OCI-LY3 (cell line): Measurements from ENCODE around the gene PIGW.

Source experiments
- H2AFZ ChIP-seq: fragments of 200-600, 300-600 bp; shearing (Covaris generic); 2 replicates; pipeline ENCODE4 v1.6.0; 2014; ENCODE audit warnings: antibody characterized with exemption, low read depth, low read length
- H3K27ac ChIP-seq: fragments of 200-600, 300-600 bp; sonication (generic); 2 replicates; pipeline ENCODE4 v1.5.1; 2014; ENCODE audit warnings: mild to moderate bottlenecking, low read length, moderate library complexity, mixed read lengths
- H3K27me3 ChIP-seq: fragments of 200-600, 300-600 bp; sonication (generic); 2 replicates; pipeline ENCODE4 v1.6.1; 2014; ENCODE audit warnings: low read depth, low read length, mixed read lengths
- H3K36me3 ChIP-seq: fragments of 200-600, 300-600 bp; sonication (generic); replicated peaks from 2 replicates; pipeline ENCODE3; 2014; ENCODE audit warnings: low read depth, low read length, mixed read lengths
- H3K4me1 ChIP-seq: fragments of 300-600, 200-600 bp; sonication (generic); 2 replicates; pipeline ENCODE4 v1.6.1; 2014; ENCODE audit warnings: low read length, mixed read lengths
- H3K4me2 ChIP-seq: fragments of 200-600, 300-600 bp; sonication (generic); 2 replicates; pipeline ENCODE4 v1.6.1; 2014; ENCODE audit warnings: low read length, mixed read lengths
- H3K4me3 ChIP-seq: fragments of 300-600, 200-600 bp; sonication (generic); 2 replicates; pipeline ENCODE4 v1.5.1; 2014; ENCODE audit warnings: antibody characterized with exemption, mild to moderate bottlenecking, low read length, moderate library complexity
- H3K79me2 ChIP-seq: fragments of 300-600, 200-600 bp; shearing (Covaris generic); 2 replicates; pipeline ENCODE4 v1.6.1; 2014; ENCODE audit warnings: mild to moderate bottlenecking, low read length, mixed read lengths
- H3K9ac ChIP-seq: fragments of 300-600, 200-600 bp; shearing (Covaris generic); 2 replicates; pipeline ENCODE4 v1.6.0; 2014; ENCODE audit warnings: mild to moderate bottlenecking, low read length, moderate library complexity
- H3K9me3 ChIP-seq: fragments of 200-600, 300-600 bp; shearing (Covaris generic); 2 replicates; pipeline ENCODE4 v1.6.1; 2014; ENCODE audit warnings: low read length, mixed read lengths; ENCODE audit not compliant: insufficient read depth
- H4K20me1 ChIP-seq: fragments of 200-600, 300-600 bp; sonication (generic); 2 replicates; pipeline ENCODE4 v1.6.1; 2016; ENCODE audit warnings: low read length, mixed read lengths; ENCODE audit not compliant: insufficient read depth
- CTCF ChIP-seq: fragments of 200-600, 300-600 bp; sonication (generic); IDR thresholded peaks from 2 replicates; pipeline ENCODE4 v1.5.1; 2014; ENCODE audit warnings: antibody characterized with exemption, low read length, low read depth
- EZH2phosphoT487 ChIP-seq: fragments of 200-600 bp; shearing (Covaris generic); IDR thresholded peaks from 2 replicates; pipeline ENCODE4 v1.6.1; 2018; ENCODE audit warnings: antibody characterized with exemption, mixed run types, low read depth

PIGW gene

DNA sequence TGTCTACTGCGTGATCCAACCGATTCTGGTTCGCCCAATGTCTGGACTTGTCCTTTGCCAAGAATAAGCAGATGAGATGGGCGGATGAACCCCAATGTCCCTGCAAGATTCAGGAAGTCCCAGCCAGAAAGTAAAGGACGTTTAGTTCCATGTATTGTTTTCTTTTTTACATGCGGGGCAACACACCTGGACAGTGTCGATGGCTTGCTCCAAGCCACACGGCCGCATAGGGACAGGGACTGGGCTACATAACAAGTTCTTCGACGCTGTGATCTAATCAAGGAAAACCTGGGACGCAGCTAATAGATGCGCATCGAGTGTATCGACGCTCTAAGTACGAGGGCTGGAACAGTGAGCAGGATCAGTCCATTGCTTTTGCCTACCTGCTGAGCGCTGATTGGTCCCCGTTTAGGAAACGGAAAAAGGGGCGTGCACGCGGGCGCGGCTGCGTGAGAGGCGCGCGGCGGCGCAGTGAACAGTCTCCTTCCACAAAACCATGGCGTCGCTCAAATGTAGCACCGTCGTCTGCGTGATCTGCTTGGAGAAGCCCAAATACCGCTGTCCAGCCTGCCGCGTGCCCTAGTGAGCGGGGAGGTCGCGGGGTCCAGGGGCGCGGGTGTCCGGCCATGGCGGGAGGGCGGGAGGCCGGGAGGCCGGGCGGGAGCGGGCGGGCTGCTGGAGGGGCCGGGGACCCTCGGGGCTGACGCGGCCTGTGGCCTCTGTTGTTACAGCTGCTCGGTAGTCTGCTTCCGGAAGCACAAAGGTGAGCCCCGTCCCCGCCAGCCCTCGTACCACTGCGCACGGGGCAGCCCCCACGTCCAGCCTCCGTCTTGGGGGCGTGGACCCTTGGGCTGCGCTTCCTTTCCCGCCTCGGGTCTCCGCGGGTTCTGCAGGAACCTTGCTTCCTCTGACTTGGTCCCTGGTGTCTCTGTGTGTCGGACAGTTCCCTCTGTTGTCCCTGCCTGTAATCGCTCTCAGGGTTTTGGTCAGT, 48.3 kb upstream of the PIGW start, which contains the start of gene ZNHIT3:
TSS of gene ZNHIT3 (plus strand) at position 478 of the 991 bp plus-strand sequence. CDS start at position 497, 19 bp downstream.
- Histone ChIP-seq H3K4me3 (peak within 1 kb of the TSS; percentile 89), H2AFZ (peak within 1 kb of the TSS; percentile 77), H3K9me3 (no peaks in the 10 kb centered on the region), H3K36me3 (peaks cover under 1% of the 10 kb centered on the region), H3K27me3 (no peaks in the 10 kb centered on the region), H4K20me1 (peaks cover 1% of the 10 kb centered on the region; the same call in 1 of the 2 replicates), H3K4me2 (peak within 1 kb of the TSS; percentile 92), H3K4me1 (peaks cover 14% of the 10 kb centered on the region), H3K27ac (peak within 1 kb of the TSS; percentile 54), H3K9ac (peak within 1 kb of the TSS; percentile 75), H3K79me2 (peaks cover 33% of the 10 kb centered on the region)
- TF ChIP-seq CTCF (no peak), EZH2phosphoT487 (no peak)

GRCh38 chr17:36493956-36494355, 40.8 kb upstream of the PIGW start:
- TF ChIP-seq EZH2phosphoT487 = no peak
- TF ChIP-seq CTCF = no peak
- H3K79me2 ChIP-seq = peaks cover 23% of the 10 kb centered on the region
- no peak overlapping the region for H3K4me2 ChIP-seq
- H3K27me3 ChIP-seq = no peaks in the 10 kb centered on the region
- H2AFZ ChIP-seq = no peak overlapping the region
- no peaks in the 10 kb centered on the region for H3K9me3 ChIP-seq
- no peak overlapping the region for H3K4me3 ChIP-seq
- no peaks in the 10 kb centered on the region for H3K4me1 ChIP-seq
- H3K36me3 ChIP-seq = peaks cover 47% of the 10 kb centered on the region
- H3K9ac ChIP-seq = no peak overlapping the region
- H4K20me1 ChIP-seq = peaks cover 3% of the 10 kb centered on the region; the same call in 1 of the 2 replicates
- no peak overlapping the region for H3K27ac ChIP-seq

- no peaks in the 10 kb centered on the region for H3K9me3 ChIP-seq
- H3K9ac ChIP-seq = no peak overlapping the region
- H3K4me3 ChIP-seq = no peak overlapping the region
- H2AFZ ChIP-seq = no peak overlapping the region
- peaks cover 17% of the 10 kb centered on the region for H3K79me2 ChIP-seq
- no peak for TF ChIP-seq EZH2phosphoT487
- TF ChIP-seq CTCF = no peak
- peaks cover 3% of the 10 kb centered on the region; the same call in 1 of the 2 replicates for H4K20me1 ChIP-seq
- H3K4me2 ChIP-seq = no peak overlapping the region
- no peak overlapping the region for H3K27ac ChIP-seq
- peaks cover 47% of the 10 kb centered on the region for H3K36me3 ChIP-seq
- no peaks in the 10 kb centered on the region for H3K27me3 ChIP-seq
- H3K4me1 ChIP-seq = no peaks in the 10 kb centered on the region
These were observed 40.1 kb upstream of the PIGW start for GRCh38 chr17:36494674-36495073.

DNA sequence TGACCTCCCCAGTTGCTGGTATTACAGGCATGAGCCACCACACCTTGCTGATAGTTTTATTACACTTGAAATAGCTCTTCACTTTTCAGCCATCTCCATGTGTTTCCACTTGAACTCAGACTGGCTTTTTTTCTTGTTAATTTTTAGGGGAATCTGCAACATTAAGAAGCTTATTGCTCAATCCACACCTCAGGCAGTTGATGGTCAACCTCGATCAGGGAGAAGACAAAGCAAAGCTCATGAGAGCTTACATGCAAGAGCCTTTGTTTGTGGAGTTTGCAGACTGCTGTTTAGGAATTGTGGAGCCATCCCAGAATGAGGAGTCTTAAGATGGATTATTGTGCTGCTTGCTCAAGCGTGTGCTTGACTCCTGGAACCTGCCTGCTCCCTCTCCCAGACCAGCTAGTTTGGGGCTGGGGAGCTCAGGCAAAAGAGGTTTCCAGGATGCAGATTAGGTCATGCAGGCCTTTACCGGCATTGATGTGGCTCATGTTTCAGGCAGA, 39.7 kb upstream of the PIGW start:
- H4K20me1 ChIP-seq = peaks cover 3% of the 10 kb centered on the region; the same call in 1 of the 2 replicates
- no peaks in the 10 kb centered on the region for H3K9me3 ChIP-seq
- H3K4me3 ChIP-seq = no peak overlapping the region
- H3K27me3 ChIP-seq = no peaks in the 10 kb centered on the region
- H3K36me3 ChIP-seq = peaks cover 47% of the 10 kb centered on the region
- peaks cover 17% of the 10 kb centered on the region for H3K79me2 ChIP-seq
- no peak for TF ChIP-seq CTCF
- no peak for TF ChIP-seq EZH2phosphoT487
- H3K27ac ChIP-seq = no peak overlapping the region
- no peak overlapping the region for H3K9ac ChIP-seq
- no peak overlapping the region for H2AFZ ChIP-seq
- H3K4me2 ChIP-seq = no peak overlapping the region
- no peaks in the 10 kb centered on the region for H3K4me1 ChIP-seq
